CD4-positive, alpha-beta T cell treated with Interleukin-10 for 1 hour (primary cell): Measurements from ENCODE around the gene DYRK1A.
"Not testable (repeated sequence)": the region's sequence is repeated elsewhere in the genome, so short reads cannot be mapped to it uniquely, and the experiment has no call there.

ENCODE experiments used
- DNase-seq: peaks from one replicate; pipeline ENCODE4 v3.0.0-alpha.2; 2020

The DYRK1A gene

GRCh38 chr21:37484535-37485474 lies 118.2 kb downstream of the DYRK1A start:
- DNase-seq = no peak

- no peak for DNase-seq
Measured at GRCh38 chr21:37489553-37489952, 123.0 kb downstream of the DYRK1A start.

GRCh38 chr21:37490084-37490483 lies 123.5 kb downstream of the DYRK1A start:
- no peak for DNase-seq

- DNase-seq = peak; percentile 27
Measured at GRCh38 chr21:37496972-37497371, 130.4 kb downstream of the DYRK1A start.

GRCh38 chr21:37498664-37499063 lies 132.1 kb downstream of the DYRK1A start:
- DNase-seq = no peak

- DNase-seq = no peak
Measured at GRCh38 chr21:37502947-37503346, 136.4 kb downstream of the DYRK1A start.

- DNase-seq = no peak
Measured at GRCh38 chr21:37503848-37504467, 137.4 kb downstream of the DYRK1A start.

- DNase-seq = no peak
Measured at GRCh38 chr21:37505963-37506362, 139.4 kb downstream of the DYRK1A start.

- DNase-seq = no peak
Measured at GRCh38 chr21:37507716-37508115, 141.1 kb downstream of the DYRK1A start.

GRCh38 chr21:37508341-37508740 lies 141.8 kb downstream of the DYRK1A start:
- no peak for DNase-seq

GRCh38 chr21:37509802-37510393 lies 143.3 kb downstream of the DYRK1A start:
- DNase-seq = no peak

- DNase-seq = no peak
Measured at GRCh38 chr21:37511848-37512247, 145.3 kb downstream of the DYRK1A start.

- DNase-seq = no peak
Measured at GRCh38 chr21:37513383-37513782, 146.8 kb downstream of the DYRK1A start.

- no peak for DNase-seq
Measured at GRCh38 chr21:37514038-37514667, 147.6 kb downstream of the DYRK1A start.

GRCh38 chr21:37516998-37517397 lies 150.4 kb downstream of the DYRK1A start:
- no peak for DNase-seq

GRCh38 chr21:37520801-37521200 lies 154.2 kb downstream of the DYRK1A start:
- DNase-seq = no peak

GRCh38 chr21:37521658-37522057 lies 155.1 kb downstream of the DYRK1A start:
- DNase-seq = no peak

GRCh38 chr21:37522641-37523295 lies 156.2 kb downstream of the DYRK1A start:
- DNase-seq = no peak

- DNase-seq = not testable (repeated sequence)
Measured at GRCh38 chr21:37524944-37525343, 158.4 kb downstream of the DYRK1A start.

GRCh38 chr21:37525810-37526209 lies 159.2 kb downstream of the DYRK1A start:
- no peak for DNase-seq

- DNase-seq = no peak
Measured at GRCh38 chr21:37527103-37527502, 160.5 kb downstream of the DYRK1A start.

- DNase-seq = no peak
Measured at GRCh38 chr21:37527716-37528115, 161.1 kb downstream of the DYRK1A start.
